HEK293 (cell line): ENCODE results near the gene ZNF625.

Source experiments
- BCL11B ChIP-seq: fragments of 450-650 bp; formaldehyde crosslinking; IDR thresholded peaks from 2 replicates; pipeline ENCODE4 v1.5.1; 2016; ENCODE audit warnings: low read depth, missing biosample characterization, missing genetic modification characterization
- HOXD13 ChIP-seq: sonication (generic); formaldehyde crosslinking; IDR thresholded peaks from 2 replicates; pipeline ENCODE4 v1.8.0; 2022; ENCODE audit warnings: missing genetic modification reagents, borderline replicate concordance
- SETDB1 ChIP-seq: IDR thresholded peaks from one replicate; pipeline ENCODE4 v1.6.1; 2017; ENCODE audit warnings: mild to moderate bottlenecking, low read length, moderate library complexity, mixed read lengths; ENCODE audit not compliant: insufficient read length
- SP2 ChIP-seq: fragments of 450-650 bp; formaldehyde crosslinking; IDR thresholded peaks from 2 replicates; pipeline ENCODE4 v1.5.1; 2016; ENCODE audit warnings: missing biosample characterization, missing genetic modification characterization
- TRIM28 ChIP-seq: IDR thresholded peaks from 2 replicates; pipeline ENCODE4 v1.6.1; 2011; ENCODE audit warnings: low read length, control low read depth, borderline replicate concordance
- ZBTB17 ChIP-seq: fragments of 450-650 bp; formaldehyde crosslinking; IDR thresholded peaks from 2 replicates; pipeline ENCODE4 v1.5.1; 2016; ENCODE audit warnings: missing biosample characterization, missing genetic modification characterization
- ZBTB7A ChIP-seq: fragments of 450-650 bp; formaldehyde crosslinking; IDR thresholded peaks from 2 replicates; pipeline ENCODE4 v1.5.1; 2016; ENCODE audit warnings: low read depth, missing biosample characterization, missing genetic modification characterization
- ZBTB8A ChIP-seq: fragments of 450-650 bp; formaldehyde crosslinking; IDR thresholded peaks from 2 replicates; pipeline ENCODE4 v1.5.1; 2016; ENCODE audit warnings: missing biosample characterization, missing genetic modification characterization
- ZNF140 ChIP-seq: fragments of 450-650 bp; formaldehyde crosslinking; IDR thresholded peaks from 2 replicates; pipeline ENCODE4 v1.5.1; 2016; ENCODE audit warnings: missing biosample characterization, missing genetic modification characterization
- ZNF174 ChIP-seq: fragments of 450-650 bp; formaldehyde crosslinking; IDR thresholded peaks from 2 replicates; pipeline ENCODE4 v1.5.0; 2017; ENCODE audit warnings: missing biosample characterization, mild to moderate bottlenecking, missing genetic modification characterization
- ZNF184 ChIP-seq: fragments of 450-650 bp; IDR thresholded peaks from 2 replicates; pipeline ENCODE4 v1.5.1; 2018; ENCODE audit warnings: missing biosample characterization, mild to moderate bottlenecking, missing genetic modification characterization
- ZNF214 ChIP-seq: fragments of 450-650 bp; formaldehyde crosslinking; IDR thresholded peaks from 2 replicates; pipeline ENCODE4 v1.5.1; 2017; ENCODE audit warnings: missing biosample characterization, mild to moderate bottlenecking, missing genetic modification characterization, borderline replicate concordance
- ZNF426 ChIP-seq: fragments of 450-650 bp; formaldehyde crosslinking; IDR thresholded peaks from 2 replicates; pipeline ENCODE4 v1.5.1; 2017; ENCODE audit warnings: missing biosample characterization, missing genetic modification characterization, mild to moderate bottlenecking, inconsistent platforms, moderate library complexity
- ZNF701 ChIP-seq: fragments of 450-650 bp; formaldehyde crosslinking; IDR thresholded peaks from 2 replicates; pipeline ENCODE4 v1.5.1; 2016; ENCODE audit warnings: missing biosample characterization, missing genetic modification characterization
- ZNF792 ChIP-seq: fragments of 450-650 bp; formaldehyde crosslinking; IDR thresholded peaks from 2 replicates; pipeline ENCODE4 v1.5.1; 2016; ENCODE audit warnings: missing biosample characterization, missing genetic modification characterization
- ZSCAN16 ChIP-seq: fragments of 450-650 bp; formaldehyde crosslinking; IDR thresholded peaks from 2 replicates; pipeline ENCODE4 v1.5.1; 2016; ENCODE audit warnings: missing biosample characterization, missing genetic modification characterization
- TF ChIP-seq, protein P1 (sequence below): fragments of 450-650 bp; formaldehyde crosslinking; IDR thresholded peaks from 2 replicates; pipeline ENCODE4 v1.5.1; 2016; ENCODE audit warnings: missing biosample characterization, missing genetic modification characterization
- TF ChIP-seq, protein P2 (sequence below): fragments of 450-650 bp; formaldehyde crosslinking; IDR thresholded peaks from 2 replicates; pipeline ENCODE4 v1.5.1; 2017; ENCODE audit warnings: missing biosample characterization, missing genetic modification characterization
- TF ChIP-seq, protein P3 (sequence below): fragments of 450-650 bp; formaldehyde crosslinking; IDR thresholded peaks from 2 replicates; pipeline ENCODE4 v1.5.1; 2016; ENCODE audit warnings: missing biosample characterization, missing genetic modification characterization
- TF ChIP-seq, protein P4 (sequence below): fragments of 450-650 bp; formaldehyde crosslinking; IDR thresholded peaks from 2 replicates; pipeline ENCODE4 v1.5.1; 2016; ENCODE audit warnings: missing biosample characterization, missing genetic modification characterization, low read depth
- TF ChIP-seq, protein P5 (sequence below): fragments of 450-650 bp; formaldehyde crosslinking; IDR thresholded peaks from 2 replicates; pipeline ENCODE4 v1.5.1; 2016; ENCODE audit warnings: missing biosample characterization, missing genetic modification characterization
- TF ChIP-seq, protein P6 (sequence below): sonication (generic); formaldehyde crosslinking; IDR thresholded peaks from 2 replicates; pipeline ENCODE4 v1.8.1; 2022; ENCODE audit warnings: mild to moderate bottlenecking, moderate library complexity, missing genetic modification reagents
- TF ChIP-seq, protein P7 (sequence below): fragments of 450-650 bp; formaldehyde crosslinking; IDR thresholded peaks from 2 replicates; pipeline ENCODE4 v1.5.1; 2016; ENCODE audit warnings: missing biosample characterization, missing genetic modification characterization
- TF ChIP-seq, protein P8 (sequence below): fragments of 450-650 bp; IDR thresholded peaks from 2 replicates; pipeline ENCODE4 v1.5.1; 2018; ENCODE audit warnings: missing biosample characterization, missing genetic modification characterization

The ZNF625 gene

DNA sequence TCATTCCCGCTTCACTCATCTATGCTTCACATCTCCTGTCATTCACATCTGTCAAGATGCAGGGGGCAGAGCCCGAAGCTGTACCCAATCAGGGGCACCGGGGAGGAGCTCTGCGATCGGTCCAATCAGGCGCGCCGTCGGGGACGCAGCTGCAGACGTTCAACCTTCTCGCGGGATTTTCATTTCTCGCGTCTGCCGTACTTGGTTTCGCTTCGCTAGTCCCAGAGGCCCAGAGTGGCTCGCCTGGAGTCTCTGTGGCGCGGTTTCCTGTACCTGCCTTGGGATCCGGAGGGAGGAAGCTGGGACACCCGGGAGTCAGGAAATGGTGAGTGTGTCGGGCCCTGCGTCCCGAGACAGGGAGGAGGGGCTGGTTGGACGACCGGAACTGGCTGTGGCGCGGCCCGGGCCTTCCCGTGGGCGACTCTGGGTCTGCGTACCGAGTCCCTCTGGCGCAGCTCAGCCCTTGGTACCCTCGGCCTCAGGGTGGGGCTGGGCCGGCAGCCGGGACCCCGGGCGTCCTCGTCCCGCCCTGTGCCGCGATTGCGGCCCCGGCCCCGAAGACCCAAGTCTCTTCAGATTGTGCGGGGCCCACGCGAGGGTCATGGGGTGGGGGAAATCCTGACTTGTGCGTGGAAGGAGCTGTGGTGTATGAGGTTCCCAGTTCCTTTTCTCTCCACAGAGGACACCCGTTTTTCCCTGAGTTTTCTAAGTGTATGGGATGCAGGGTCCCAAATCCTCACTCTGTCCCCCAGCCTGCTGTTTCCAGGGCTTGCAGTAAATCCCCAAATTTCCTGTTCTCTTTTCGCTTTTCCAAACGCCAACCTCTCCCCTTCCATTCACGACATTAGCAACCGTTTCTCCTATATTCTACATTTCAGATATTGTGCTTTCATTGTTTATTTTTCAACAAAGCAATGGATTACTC lies 6.6 kb upstream of the ZNF625 start, which contains the start of gene ZNF136 (continued):
- TF ChIP-seq ZBTB7A (0 out of 2 replicates have a peak, but pooled peaks have one; percentile 30), ZBTB8A (peak; percentile 19; the same call in 1 of the 2 replicates), HOXD13 (CRISPR knock-in tag) (no peak), ZNF174 (tag by site-specific recombination) (no peak), ZNF140 (tag by site-specific recombination) (no peak), ZNF701 (tag by site-specific recombination) (no peak), ZBTB17 (tag by site-specific recombination) (peak; percentile 81), ZSCAN16 (no peak), ZNF214 (tag by site-specific recombination) (no peak), BCL11B (no peak), TRIM28 (no peak), ZNF792 (tag by site-specific recombination) (no peak), ZNF184 (no peak), SETDB1 (no peak), SP2 (tag by site-specific recombination) (peak; percentile 93), ZNF426 (tag by site-specific recombination) (no peak)
- TF ChIP-seq, protein P1, sequence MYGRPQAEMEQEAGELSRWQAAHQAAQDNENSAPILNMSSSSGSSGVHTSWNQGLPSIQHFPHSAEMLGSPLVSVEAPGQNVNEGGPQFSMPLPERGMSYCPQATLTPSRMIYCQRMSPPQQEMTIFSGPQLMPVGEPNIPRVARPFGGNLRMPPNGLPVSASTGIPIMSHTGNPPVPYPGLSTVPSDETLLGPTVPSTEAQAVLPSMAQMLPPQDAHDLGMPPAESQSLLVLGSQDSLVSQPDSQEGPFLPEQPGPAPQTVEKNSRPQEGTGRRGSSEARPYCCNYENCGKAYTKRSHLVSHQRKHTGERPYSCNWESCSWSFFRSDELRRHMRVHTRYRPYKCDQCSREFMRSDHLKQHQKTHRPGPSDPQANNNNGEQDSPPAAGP (tag by site-specific recombination): no peak; the same call in 1 of the 2 replicates
- TF ChIP-seq, protein P2, sequence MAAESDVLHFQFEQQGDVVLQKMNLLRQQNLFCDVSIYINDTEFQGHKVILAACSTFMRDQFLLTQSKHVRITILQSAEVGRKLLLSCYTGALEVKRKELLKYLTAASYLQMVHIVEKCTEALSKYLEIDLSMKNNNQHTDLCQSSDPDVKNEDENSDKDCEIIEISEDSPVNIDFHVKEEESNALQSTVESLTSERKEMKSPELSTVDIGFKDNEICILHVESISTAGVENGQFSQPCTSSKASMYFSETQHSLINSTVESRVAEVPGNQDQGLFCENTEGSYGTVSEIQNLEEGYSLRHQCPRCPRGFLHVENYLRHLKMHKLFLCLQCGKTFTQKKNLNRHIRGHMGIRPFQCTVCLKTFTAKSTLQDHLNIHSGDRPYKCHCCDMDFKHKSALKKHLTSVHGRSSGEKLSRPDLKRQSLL (tag by site-specific recombination): no peak
- TF ChIP-seq, protein P3, sequence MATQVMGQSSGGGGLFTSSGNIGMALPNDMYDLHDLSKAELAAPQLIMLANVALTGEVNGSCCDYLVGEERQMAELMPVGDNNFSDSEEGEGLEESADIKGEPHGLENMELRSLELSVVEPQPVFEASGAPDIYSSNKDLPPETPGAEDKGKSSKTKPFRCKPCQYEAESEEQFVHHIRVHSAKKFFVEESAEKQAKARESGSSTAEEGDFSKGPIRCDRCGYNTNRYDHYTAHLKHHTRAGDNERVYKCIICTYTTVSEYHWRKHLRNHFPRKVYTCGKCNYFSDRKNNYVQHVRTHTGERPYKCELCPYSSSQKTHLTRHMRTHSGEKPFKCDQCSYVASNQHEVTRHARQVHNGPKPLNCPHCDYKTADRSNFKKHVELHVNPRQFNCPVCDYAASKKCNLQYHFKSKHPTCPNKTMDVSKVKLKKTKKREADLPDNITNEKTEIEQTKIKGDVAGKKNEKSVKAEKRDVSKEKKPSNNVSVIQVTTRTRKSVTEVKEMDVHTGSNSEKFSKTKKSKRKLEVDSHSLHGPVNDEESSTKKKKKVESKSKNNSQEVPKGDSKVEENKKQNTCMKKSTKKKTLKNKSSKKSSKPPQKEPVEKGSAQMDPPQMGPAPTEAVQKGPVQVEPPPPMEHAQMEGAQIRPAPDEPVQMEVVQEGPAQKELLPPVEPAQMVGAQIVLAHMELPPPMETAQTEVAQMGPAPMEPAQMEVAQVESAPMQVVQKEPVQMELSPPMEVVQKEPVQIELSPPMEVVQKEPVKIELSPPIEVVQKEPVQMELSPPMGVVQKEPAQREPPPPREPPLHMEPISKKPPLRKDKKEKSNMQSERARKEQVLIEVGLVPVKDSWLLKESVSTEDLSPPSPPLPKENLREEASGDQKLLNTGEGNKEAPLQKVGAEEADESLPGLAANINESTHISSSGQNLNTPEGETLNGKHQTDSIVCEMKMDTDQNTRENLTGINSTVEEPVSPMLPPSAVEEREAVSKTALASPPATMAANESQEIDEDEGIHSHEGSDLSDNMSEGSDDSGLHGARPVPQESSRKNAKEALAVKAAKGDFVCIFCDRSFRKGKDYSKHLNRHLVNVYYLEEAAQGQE: no peak
- TF ChIP-seq, protein P4, sequence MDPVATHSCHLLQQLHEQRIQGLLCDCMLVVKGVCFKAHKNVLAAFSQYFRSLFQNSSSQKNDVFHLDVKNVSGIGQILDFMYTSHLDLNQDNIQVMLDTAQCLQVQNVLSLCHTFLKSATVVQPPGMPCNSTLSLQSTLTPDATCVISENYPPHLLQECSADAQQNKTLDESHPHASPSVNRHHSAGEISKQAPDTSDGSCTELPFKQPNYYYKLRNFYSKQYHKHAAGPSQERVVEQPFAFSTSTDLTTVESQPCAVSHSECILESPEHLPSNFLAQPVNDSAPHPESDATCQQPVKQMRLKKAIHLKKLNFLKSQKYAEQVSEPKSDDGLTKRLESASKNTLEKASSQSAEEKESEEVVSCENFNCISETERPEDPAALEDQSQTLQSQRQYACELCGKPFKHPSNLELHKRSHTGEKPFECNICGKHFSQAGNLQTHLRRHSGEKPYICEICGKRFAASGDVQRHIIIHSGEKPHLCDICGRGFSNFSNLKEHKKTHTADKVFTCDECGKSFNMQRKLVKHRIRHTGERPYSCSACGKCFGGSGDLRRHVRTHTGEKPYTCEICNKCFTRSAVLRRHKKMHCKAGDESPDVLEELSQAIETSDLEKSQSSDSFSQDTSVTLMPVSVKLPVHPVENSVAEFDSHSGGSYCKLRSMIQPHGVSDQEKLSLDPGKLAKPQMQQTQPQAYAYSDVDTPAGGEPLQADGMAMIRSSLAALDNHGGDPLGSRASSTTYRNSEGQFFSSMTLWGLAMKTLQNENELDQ: no peak
- TF ChIP-seq, protein P5, sequence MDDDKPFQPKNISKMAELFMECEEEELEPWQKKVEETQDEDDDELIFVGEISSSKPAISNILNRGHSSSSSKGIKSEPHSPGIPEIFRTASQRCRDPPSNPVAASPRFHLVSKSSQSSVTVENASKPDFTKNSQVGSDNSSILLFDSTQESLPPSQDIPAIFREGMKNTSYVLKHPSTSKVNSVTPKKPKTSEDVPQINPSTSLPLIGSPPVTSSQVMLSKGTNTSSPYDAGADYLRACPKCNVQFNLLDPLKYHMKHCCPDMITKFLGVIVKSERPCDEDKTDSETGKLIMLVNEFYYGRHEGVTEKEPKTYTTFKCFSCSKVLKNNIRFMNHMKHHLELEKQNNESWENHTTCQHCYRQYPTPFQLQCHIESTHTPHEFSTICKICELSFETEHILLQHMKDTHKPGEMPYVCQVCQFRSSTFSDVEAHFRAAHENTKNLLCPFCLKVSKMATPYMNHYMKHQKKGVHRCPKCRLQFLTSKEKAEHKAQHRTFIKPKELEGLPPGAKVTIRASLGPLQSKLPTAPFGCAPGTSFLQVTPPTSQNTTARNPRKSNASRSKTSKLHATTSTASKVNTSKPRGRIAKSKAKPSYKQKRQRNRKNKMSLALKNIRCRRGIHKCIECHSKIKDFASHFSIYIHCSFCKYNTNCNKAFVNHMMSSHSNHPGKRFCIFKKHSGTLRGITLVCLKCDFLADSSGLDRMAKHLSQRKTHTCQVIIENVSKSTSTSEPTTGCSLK (tag by site-specific recombination): no peak
- TF ChIP-seq, protein P6, sequence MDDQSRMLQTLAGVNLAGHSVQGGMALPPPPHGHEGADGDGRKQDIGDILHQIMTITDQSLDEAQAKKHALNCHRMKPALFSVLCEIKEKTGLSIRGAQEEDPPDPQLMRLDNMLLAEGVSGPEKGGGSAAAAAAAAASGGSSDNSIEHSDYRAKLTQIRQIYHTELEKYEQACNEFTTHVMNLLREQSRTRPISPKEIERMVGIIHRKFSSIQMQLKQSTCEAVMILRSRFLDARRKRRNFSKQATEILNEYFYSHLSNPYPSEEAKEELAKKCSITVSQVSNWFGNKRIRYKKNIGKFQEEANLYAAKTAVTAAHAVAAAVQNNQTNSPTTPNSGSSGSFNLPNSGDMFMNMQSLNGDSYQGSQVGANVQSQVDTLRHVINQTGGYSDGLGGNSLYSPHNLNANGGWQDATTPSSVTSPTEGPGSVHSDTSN (CRISPR knock-in tag): no peak
- TF ChIP-seq, protein P7, sequence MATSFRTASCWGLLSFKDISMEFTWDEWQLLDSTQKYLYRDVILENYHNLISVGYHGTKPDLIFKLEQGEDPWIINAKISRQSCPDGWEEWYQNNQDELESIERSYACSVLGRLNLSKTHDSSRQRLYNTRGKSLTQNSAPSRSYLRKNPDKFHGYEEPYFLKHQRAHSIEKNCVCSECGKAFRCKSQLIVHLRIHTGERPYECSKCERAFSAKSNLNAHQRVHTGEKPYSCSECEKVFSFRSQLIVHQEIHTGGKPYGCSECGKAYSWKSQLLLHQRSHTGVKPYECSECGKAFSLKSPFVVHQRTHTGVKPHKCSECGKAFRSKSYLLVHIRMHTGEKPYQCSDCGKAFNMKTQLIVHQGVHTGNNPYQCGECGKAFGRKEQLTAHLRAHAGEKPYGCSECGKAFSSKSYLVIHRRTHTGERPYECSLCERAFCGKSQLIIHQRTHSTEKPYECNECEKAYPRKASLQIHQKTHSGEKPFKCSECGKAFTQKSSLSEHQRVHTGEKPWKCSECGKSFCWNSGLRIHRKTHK (tag by site-specific recombination): no peak
- TF ChIP-seq, protein P8, sequence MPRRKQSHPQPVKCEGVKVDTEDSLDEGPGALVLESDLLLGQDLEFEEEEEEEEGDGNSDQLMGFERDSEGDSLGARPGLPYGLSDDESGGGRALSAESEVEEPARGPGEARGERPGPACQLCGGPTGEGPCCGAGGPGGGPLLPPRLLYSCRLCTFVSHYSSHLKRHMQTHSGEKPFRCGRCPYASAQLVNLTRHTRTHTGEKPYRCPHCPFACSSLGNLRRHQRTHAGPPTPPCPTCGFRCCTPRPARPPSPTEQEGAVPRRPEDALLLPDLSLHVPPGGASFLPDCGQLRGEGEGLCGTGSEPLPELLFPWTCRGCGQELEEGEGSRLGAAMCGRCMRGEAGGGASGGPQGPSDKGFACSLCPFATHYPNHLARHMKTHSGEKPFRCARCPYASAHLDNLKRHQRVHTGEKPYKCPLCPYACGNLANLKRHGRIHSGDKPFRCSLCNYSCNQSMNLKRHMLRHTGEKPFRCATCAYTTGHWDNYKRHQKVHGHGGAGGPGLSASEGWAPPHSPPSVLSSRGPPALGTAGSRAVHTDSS (tag by site-specific recombination): no peak
